Measurements from ENCODE around the gene RBM43.

- TF ChIP-seq POLR2A (IDR thresholded peaks at IDR 0.05): no peak
- TF ChIP-seq, protein P1, sequence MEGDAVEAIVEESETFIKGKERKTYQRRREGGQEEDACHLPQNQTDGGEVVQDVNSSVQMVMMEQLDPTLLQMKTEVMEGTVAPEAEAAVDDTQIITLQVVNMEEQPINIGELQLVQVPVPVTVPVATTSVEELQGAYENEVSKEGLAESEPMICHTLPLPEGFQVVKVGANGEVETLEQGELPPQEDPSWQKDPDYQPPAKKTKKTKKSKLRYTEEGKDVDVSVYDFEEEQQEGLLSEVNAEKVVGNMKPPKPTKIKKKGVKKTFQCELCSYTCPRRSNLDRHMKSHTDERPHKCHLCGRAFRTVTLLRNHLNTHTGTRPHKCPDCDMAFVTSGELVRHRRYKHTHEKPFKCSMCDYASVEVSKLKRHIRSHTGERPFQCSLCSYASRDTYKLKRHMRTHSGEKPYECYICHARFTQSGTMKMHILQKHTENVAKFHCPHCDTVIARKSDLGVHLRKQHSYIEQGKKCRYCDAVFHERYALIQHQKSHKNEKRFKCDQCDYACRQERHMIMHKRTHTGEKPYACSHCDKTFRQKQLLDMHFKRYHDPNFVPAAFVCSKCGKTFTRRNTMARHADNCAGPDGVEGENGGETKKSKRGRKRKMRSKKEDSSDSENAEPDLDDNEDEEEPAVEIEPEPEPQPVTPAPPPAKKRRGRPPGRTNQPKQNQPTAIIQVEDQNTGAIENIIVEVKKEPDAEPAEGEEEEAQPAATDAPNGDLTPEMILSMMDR (IDR thresholded peaks at IDR 0.05): no peak
Measured at GRCh38 chr2:151302404-151302803, 40.7 kb upstream of the RBM43 start.
